MM.1S (cell line): ENCODE data around the gene NFKBIE.

ENCODE experiments used
- DNase-seq: peaks from one replicate; pipeline ENCODE4 v3.0.0-alpha.2; 2015
- H2AFZ ChIP-seq: fragments of 300-600 bp; sonication (generic); 2 replicates; pipeline ENCODE4 v1.6.0; 2016; ENCODE audit warnings: antibody characterized with exemption, low read length
- H3F3A ChIP-seq: fragments of 300-600 bp; sonication (generic); 2 replicates; pipeline ENCODE4 v1.6.1; 2016; ENCODE audit warnings: mild to moderate bottlenecking, antibody characterized with exemption, low read length, moderate library complexity, mixed read lengths; ENCODE audit not compliant: insufficient read depth
- H3K27ac ChIP-seq: fragments of 300-600 bp; sonication (generic); 2 replicates; pipeline ENCODE4 v1.5.1; 2016; ENCODE audit warnings: mild to moderate bottlenecking, low read length
- H3K27me3 ChIP-seq: fragments of 300-600 bp; sonication (generic); replicated peaks from 2 replicates; pipeline ENCODE4 v1.6.0; 2016; ENCODE audit warnings: low read length; ENCODE audit not compliant: insufficient read depth
- H3K36me3 ChIP-seq: fragments of 300-600 bp; sonication (generic); replicated peaks from 2 replicates; pipeline ENCODE4 v1.6.1; 2016; ENCODE audit warnings: mild to moderate bottlenecking, low read length, mixed read lengths; ENCODE audit not compliant: insufficient read depth
- H3K4me1 ChIP-seq: fragments of 300-600 bp; sonication (generic); 2 replicates; pipeline ENCODE4 v1.6.1; 2016; ENCODE audit warnings: low read length, mixed read lengths
- H3K4me2 ChIP-seq: fragments of 300-600 bp; sonication (generic); 2 replicates; pipeline ENCODE4 v1.6.0; 2016; ENCODE audit warnings: low read depth, low read length
- H3K4me3 ChIP-seq: fragments of 300-600 bp; sonication (generic); 2 replicates; pipeline ENCODE4 v1.5.1; 2016; ENCODE audit warnings: low read length, mixed read lengths
- H3K79me2 ChIP-seq: fragments of 300-600 bp; sonication (generic); 2 replicates; pipeline ENCODE4 v1.6.1; 2016; ENCODE audit warnings: mixed run types, low read length, mixed read lengths
- H3K9ac ChIP-seq: fragments of 300-600 bp; sonication (generic); 2 replicates; pipeline ENCODE4 v1.6.1; 2016; ENCODE audit warnings: low read length, mixed read lengths
- H3K9me2 ChIP-seq: fragments of 300-600 bp; sonication (generic); replicated peaks from 2 replicates; pipeline ENCODE4 v1.6.1; 2016; ENCODE audit warnings: mild to moderate bottlenecking, low read length, mixed read lengths; ENCODE audit not compliant: insufficient read depth
- H3K9me3 ChIP-seq: fragments of 300-600 bp; sonication (generic); replicated peaks from 2 replicates; pipeline ENCODE4 v1.6.1; 2016; ENCODE audit warnings: mild to moderate bottlenecking, low read length, mixed read lengths; ENCODE audit not compliant: insufficient read depth
- H4K20me1 ChIP-seq: fragments of 300-600 bp; sonication (generic); 2 replicates; pipeline ENCODE4 v1.6.1; 2016; ENCODE audit warnings: mild to moderate bottlenecking, low read length, moderate library complexity, mixed read lengths; ENCODE audit not compliant: insufficient read depth
- CTCF ChIP-seq: fragments of 300-600 bp; sonication (generic); IDR thresholded peaks from 2 replicates; pipeline ENCODE4 v1.5.1; 2016; ENCODE audit warnings: antibody characterized with exemption, low read length, mixed read lengths
- EZH2 ChIP-seq: fragments of 300-600 bp; sonication (generic); optimal IDR thresholded peaks from 2 replicates; pipeline ENCODE3; 2017; ENCODE audit warnings: low read depth, mild to moderate bottlenecking, antibody characterized with exemption, low read length, mixed read lengths
- EZH2phosphoT487 ChIP-seq: fragments of 300-600 bp; sonication (generic); IDR thresholded peaks from 2 replicates; pipeline ENCODE4 v1.6.1; 2018; ENCODE audit warnings: antibody characterized with exemption, low read length

The NFKBIE gene

DNA sequence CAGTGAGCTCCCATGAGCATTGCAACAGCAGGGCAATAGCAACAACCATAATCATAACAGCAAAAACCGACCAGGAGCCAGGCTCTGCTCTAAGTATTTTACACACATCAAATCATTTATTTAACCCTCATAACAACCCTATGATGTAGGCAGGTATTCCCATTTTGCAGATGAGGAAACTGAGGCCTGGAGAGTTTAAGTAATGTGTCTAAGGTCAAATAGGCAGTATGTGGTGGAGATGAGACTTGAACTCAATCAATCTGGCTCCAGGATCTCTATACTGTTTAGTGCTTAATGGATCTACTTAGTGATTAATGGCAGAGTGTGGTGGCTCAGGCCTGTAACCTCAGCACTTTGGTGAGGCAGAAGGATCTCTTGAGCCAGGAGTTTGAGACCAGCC is 8.3 kb upstream of the NFKBIE start:
- TF ChIP-seq EZH2phosphoT487, result no peak
- Histone ChIP-seq H3K4me2 (no peak overlapping the region), H3K27me3 (peaks cover 68% of the 10 kb centered on the region), H4K20me1 (no peaks in the 10 kb centered on the region), H3K9me2 (no peaks in the 10 kb centered on the region), H3F3A (no peaks in the 10 kb centered on the region), H3K36me3 (no peaks in the 10 kb centered on the region), H3K4me1 (no peaks in the 10 kb centered on the region), H3K9ac (no peak overlapping the region), H3K79me2 (no peaks in the 10 kb centered on the region), H3K4me3 (no peak overlapping the region), H3K27ac (no peak overlapping the region), H3K9me3 (no peaks in the 10 kb centered on the region), H2AFZ (no peak overlapping the region)
- DNase-seq, result no peak

DNA sequence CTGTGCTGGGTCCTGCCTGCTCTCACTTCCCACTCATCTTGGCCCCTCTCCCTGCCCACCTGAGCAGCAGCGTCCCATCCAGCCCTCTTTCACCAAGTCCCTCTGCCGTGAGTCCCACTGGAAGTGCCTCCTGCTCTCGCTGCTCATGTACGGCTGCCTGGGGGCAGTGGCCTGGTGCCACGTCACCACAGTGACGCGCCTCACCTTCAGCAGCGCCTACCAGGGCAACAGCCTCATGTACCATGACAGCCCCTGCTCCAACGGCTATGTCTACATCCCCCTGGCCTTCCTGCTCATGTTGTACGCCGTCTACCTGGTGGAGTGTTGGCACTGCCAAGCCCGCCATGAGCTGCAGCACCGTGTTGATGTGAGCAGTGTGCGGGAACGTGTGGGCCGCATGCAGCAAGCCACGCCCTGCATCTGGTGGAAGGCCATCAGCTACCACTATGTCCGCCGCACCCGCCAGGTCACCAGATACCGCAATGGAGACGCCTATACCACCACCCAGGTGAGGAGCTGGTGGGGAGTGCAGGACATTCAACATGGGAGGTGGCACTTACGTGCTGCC is 7.7 kb upstream of the NFKBIE start:
- H3K79me2 ChIP-seq, result no peaks in the 10 kb centered on the region
- no peak overlapping the region for H3K27ac ChIP-seq
- H3K36me3 ChIP-seq, result no peaks in the 10 kb centered on the region
- no peaks in the 10 kb centered on the region for H3F3A ChIP-seq
- no peak overlapping the region for H3K4me2 ChIP-seq
- H3K4me3 ChIP-seq, result no peak overlapping the region
- no peak for TF ChIP-seq EZH2
- no peak for TF ChIP-seq EZH2phosphoT487
- no peak for TF ChIP-seq CTCF
- H3K9me2 ChIP-seq, result no peaks in the 10 kb centered on the region
- no peak for DNase-seq
- H4K20me1 ChIP-seq, result no peaks in the 10 kb centered on the region
- no peak overlapping the region for H2AFZ ChIP-seq
- no peaks in the 10 kb centered on the region for H3K4me1 ChIP-seq
- no peaks in the 10 kb centered on the region for H3K9me3 ChIP-seq
- H3K9ac ChIP-seq, result no peak overlapping the region
- peaks cover 70% of the 10 kb centered on the region for H3K27me3 ChIP-seq

DNA sequence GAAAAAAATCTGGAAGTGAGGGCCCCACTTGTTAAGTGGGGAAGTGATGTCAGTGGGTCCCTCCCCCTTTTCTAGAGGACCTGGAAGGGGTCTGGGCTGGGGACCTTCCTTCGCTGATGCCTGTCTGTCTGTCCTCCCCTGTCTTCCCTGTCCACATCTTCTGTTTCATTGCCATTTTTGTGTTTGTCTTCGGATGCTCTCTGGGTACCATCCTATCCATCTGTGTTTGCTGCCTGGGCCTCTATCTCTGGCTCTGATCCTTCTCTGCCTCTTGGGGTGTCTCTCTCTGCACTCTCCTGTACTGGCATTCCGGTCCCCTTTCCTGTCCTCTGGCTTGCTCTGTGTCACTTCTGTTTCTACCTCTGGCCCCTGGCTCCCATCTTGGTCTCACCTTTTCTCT is 7.2 kb upstream of the NFKBIE start:
- Histone ChIP-seq H4K20me1 (no peaks in the 10 kb centered on the region), H3K27me3 (peaks cover 65% of the 10 kb centered on the region), H2AFZ (no peak overlapping the region), H3K4me1 (peaks cover 4% of the 10 kb centered on the region; the same call in 1 of the 2 replicates), H3K4me2 (no peak overlapping the region), H3K36me3 (no peaks in the 10 kb centered on the region), H3K9me2 (no peaks in the 10 kb centered on the region), H3K9ac (no peak overlapping the region), H3F3A (no peaks in the 10 kb centered on the region), H3K9me3 (no peaks in the 10 kb centered on the region), H3K4me3 (no peak overlapping the region), H3K27ac (no peak overlapping the region), H3K79me2 (no peaks in the 10 kb centered on the region)
- DNase-seq, result no peak
- TF ChIP-seq EZH2phosphoT487, result no peak

DNA sequence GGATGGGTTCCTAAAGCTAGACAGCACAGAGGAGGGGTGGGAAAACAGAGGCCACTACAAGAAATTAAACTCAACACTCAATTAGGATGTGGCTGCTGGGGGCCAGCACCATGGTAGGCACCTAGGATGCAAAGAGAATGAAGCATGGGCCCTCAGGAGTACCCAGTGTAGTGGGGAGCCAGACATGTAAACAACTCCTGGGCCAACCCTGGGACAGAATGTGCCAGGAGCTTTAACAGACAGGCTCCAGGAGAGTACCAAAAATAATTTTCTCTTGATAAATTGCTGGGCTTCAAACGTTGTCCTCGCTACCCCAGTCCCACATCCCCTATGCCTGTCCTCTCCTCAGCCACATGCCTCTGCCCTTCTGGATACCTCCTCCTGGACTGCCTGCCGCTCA is 6.6 kb upstream of the NFKBIE start:
- H3F3A ChIP-seq, result peaks cover 1% of the 10 kb centered on the region
- H3K9ac ChIP-seq, result no peak overlapping the region
- no peaks in the 10 kb centered on the region for H3K36me3 ChIP-seq
- no peaks in the 10 kb centered on the region for H4K20me1 ChIP-seq
- H3K4me3 ChIP-seq, result no peak overlapping the region
- peaks cover 58% of the 10 kb centered on the region for H3K27me3 ChIP-seq
- H3K79me2 ChIP-seq, result no peaks in the 10 kb centered on the region
- H3K27ac ChIP-seq, result no peak overlapping the region
- H3K4me1 ChIP-seq, result peaks cover 4% of the 10 kb centered on the region; the same call in 1 of the 2 replicates
- no peak for DNase-seq
- no peak for TF ChIP-seq EZH2
- TF ChIP-seq CTCF, result no peak
- TF ChIP-seq EZH2phosphoT487, result no peak
- H3K9me2 ChIP-seq, result no peaks in the 10 kb centered on the region
- H3K9me3 ChIP-seq, result no peaks in the 10 kb centered on the region
- no peak overlapping the region for H3K4me2 ChIP-seq
- H2AFZ ChIP-seq, result no peak overlapping the region
